SU-DHL-6 (cell line): ENCODE measurements around the gene MPPE1.

Source experiments
- CTCF ChIP-seq: fragments of 200-600 bp; sonication (generic); IDR thresholded peaks from one replicate; pipeline ENCODE4 v1.5.1; 2017; ENCODE audit warnings: antibody characterized with exemption, mild to moderate bottlenecking, low read length, moderate library complexity; ENCODE audit not compliant: insufficient read depth, poor library complexity, severe bottlenecking
- EZH2phosphoT487 ChIP-seq: fragments of 200-600 bp; sonication (generic), shearing (Covaris generic); conservative IDR thresholded peaks from 2 replicates; pipeline ENCODE4 v1.6.1; 2018; ENCODE audit warnings: mild to moderate bottlenecking, antibody characterized with exemption, low read length, moderate library complexity, mixed read lengths

GRCh38 chr18:11883153-11883552 is 25.0 kb downstream of the MPPE1 start:
- TF ChIP-seq CTCF: no peak
- TF ChIP-seq EZH2phosphoT487: no peak
